Retinal pigment epithelial cell (primary cell): ENCODE measurements around the gene CPSF4L.

Experiments
- DNase-seq: peaks from one replicate; pipeline ENCODE4 v3.0.0-alpha.2; 2010; ENCODE audit warnings: low read depth
- H3K4me3 ChIP-seq: 2 replicates; pipeline ENCODE4 v1.5.1; 2011; ENCODE audit warnings: mild to moderate bottlenecking, low read length, control low read depth, moderate library complexity
- CTCF ChIP-seq: conservative IDR thresholded peaks from 2 replicates; pipeline ENCODE4 v1.5.1; 2011; ENCODE audit warnings: low read depth, low read length, control low read depth, inconsistent platforms

The CPSF4L gene

GRCh38 chr17:73249700-73250099, 12.0 kb downstream of the CPSF4L start:
- DNase-seq = no peak
- no peak for TF ChIP-seq CTCF
- no peak overlapping the region for H3K4me3 ChIP-seq

- no peak for DNase-seq
- H3K4me3 ChIP-seq = no peak overlapping the region
- no peak for TF ChIP-seq CTCF
These were observed 13.1 kb downstream of the CPSF4L start for GRCh38 chr17:73248532-73248931.

- no peak for DNase-seq
- no peak overlapping the region for H3K4me3 ChIP-seq
- peak; percentile 36 for TF ChIP-seq CTCF
These were observed 14.0 kb downstream of the CPSF4L start for GRCh38 chr17:73247726-73248125.

- no peak overlapping the region for H3K4me3 ChIP-seq
- no peak for DNase-seq
- no peak for TF ChIP-seq CTCF
These were observed 21.1 kb downstream of the CPSF4L start for GRCh38 chr17:73240561-73240960.

GRCh38 chr17:73237714-73238113, 24.0 kb downstream of the CPSF4L start:
- no peak for DNase-seq
- no peak overlapping the region for H3K4me3 ChIP-seq
- TF ChIP-seq CTCF = no peak

- no peak overlapping the region for H3K4me3 ChIP-seq
- no peak for TF ChIP-seq CTCF
- no peak for DNase-seq
These were observed 26.9 kb downstream of the CPSF4L start for GRCh38 chr17:73234736-73235135.

- H3K4me3 ChIP-seq = peak overlapping the region; percentile 86
- no peak for TF ChIP-seq CTCF
- no peak for DNase-seq
These were observed 28.9 kb downstream of the CPSF4L start for GRCh38 chr17:73232587-73233373.
